LNCaP clone FGC (cell line): ENCODE measurements around the gene ICAM4.

ENCODE experiments used
- DNase-seq: peaks from one replicate; pipeline ENCODE4 v3.0.0-alpha.2; 2011; ENCODE audit warnings: low read depth
- H3K4me3 ChIP-seq: 2 replicates; pipeline ENCODE4 v1.5.1; 2011; ENCODE audit warnings: mild to moderate bottlenecking, low read depth, low read length, control low read depth
- CTCF ChIP-seq: IDR thresholded peaks from 2 replicates; pipeline ENCODE4 v1.5.1; 2012; ENCODE audit warnings: mild to moderate bottlenecking; ENCODE audit not compliant: control insufficient read depth, insufficient read depth; ENCODE audit errors: extremely low read depth

Gene ICAM4

GRCh38 chr19:10315335-10316214 lies 28.8 kb downstream of the ICAM4 start, which contains the start of gene FDX2:
FDX2 (minus strand) TSS chr19:10316015; CDS start chr19:10315996, 19 bp downstream.
- peak; percentile 57 for DNase-seq
- H3K4me3 ChIP-seq, result peak within 1 kb of the TSS; percentile 74
- no peak for TF ChIP-seq CTCF

GRCh38 chr19:10316229-10317044 lies 29.7 kb downstream of the ICAM4 start:
- peak overlapping the region; percentile 74 for H3K4me3 ChIP-seq
- DNase-seq, result no peak
- TF ChIP-seq CTCF, result no peak

GRCh38 chr19:10317045-10317856 lies 30.5 kb downstream of the ICAM4 start:
- no peak for TF ChIP-seq CTCF
- no peak for DNase-seq
- H3K4me3 ChIP-seq, result no peak overlapping the region

DNA sequence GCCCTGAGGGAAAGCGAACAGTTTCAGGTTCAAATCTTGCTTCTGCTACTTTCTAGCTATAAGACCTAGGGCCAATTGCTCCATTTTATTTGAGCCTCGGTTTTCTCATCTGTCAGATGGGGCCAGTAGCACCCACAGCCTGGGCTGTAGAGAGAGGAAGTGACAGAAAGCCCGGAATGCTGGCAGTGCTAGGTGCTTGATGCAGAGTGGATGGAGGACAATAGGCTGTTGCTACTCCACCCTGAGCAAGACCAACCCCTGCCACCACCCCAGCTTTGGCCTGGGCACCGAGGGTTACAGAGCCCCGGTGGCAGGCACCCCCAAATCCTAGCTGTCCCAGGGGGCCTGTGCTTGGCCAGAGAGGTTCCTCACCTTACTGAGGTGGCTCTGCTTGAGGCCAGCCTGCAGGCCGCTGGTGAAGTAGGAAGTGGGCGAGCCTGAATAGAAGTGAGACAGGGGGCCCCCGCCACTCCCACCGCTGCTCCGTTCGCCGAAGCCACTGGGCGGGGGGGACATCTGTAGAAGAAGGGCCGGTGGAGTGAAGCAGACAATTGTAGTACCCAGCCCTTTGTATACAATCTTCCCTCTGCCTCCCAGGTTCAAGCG lies 31.2 kb downstream of the ICAM4 start:
- DNase-seq, result no peak
- no peak for TF ChIP-seq CTCF
- no peak overlapping the region for H3K4me3 ChIP-seq

DNA sequence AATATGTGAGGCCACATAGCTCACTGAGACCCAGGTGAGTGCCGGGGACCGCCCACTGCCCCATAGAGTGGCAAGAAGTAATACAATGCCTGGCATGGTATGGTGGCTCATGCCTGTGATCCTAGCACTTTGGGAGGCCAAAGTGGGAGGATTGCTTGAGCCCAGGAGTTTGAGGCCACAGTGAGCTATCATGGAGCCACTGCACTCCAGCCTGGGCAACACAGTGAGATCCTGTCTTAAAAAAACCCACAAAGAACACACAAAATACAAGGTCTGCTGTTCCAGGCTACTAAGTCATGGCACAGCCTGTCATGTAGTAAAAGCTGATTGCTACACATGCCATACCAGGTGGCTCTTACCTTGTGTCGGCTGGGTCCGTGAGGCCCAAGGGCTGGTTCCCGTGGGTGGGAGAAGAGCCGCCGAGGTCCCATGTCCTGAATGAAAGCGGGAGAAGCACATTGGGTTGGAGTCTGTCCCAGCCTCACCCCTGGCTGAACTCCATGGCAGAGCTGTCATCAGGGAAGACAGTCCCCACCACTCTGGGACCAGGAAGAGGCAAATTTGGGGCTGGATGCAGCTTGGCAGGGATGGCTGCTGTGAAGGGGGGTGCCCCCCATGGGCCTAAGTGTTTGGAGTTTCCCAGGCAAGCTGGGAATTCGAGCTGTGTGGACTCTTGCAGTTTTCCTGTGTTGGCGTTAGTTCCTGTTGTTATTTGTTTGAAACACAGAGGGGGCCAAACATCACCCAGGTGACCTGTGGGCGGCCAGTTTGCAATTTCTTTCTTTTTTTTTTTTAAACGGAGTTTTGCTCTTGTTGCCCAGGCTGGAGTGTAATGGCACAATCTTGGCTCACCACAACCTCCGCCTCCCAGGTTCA lies 32.3 kb downstream of the ICAM4 start:
- no peak for TF ChIP-seq CTCF
- H3K4me3 ChIP-seq, result no peak overlapping the region
- no peak for DNase-seq
